ENCODE results near the gene FBXL3. TPM values are rescaled to one million over a fixed set of nuclear protein-coding genes. Genes with fewer than 3 reads are reported as not detected.

Gene FBXL3
- total and polyA plus RNA-seq, 2 of the 8 experiments (the other 6 are each of a cell fraction or from before 2014, with no cell fraction given) = 4.9 to 14.9 TPM

- CTCF ChIA-PET (ENCODE audit: partially characterized antibody) = interaction anchor here (0.8 to 2.7 kb wide), 6 partner anchors 11 to 72 kb away, joined by 3 to 7 read pairs (median 4); no protein-coding TSS in a partner anchor
- 79% methylated on average over 6 of the region's 6 CpGs; no CpG with 5 or more reads in 1 of the 2 experiments for whole genome bisulfite sequencing, 2 experiments (ENCODE audit: extremely low coverage in 1 of 2, insufficient coverage in 1 of 2, insufficient read length in 1 of 2, insufficient replicate concordance in 2 of 2, low coverage in 1 of 2, low lambda C conversion rate in 2 of 2, missing lambda C conversion rate in 1 of 2)
Observed at GRCh38 chr13:76973920-76974617, 52.9 kb downstream of the FBXL3 start.

More at GRCh38 chr13:76973920-76974617, 52.9 kb downstream of the FBXL3 start:
- Histone ChIP-seq H3K18ac (ENCODE audit: extremely low read depth, low read length) (no peak overlapping the region), H3K27ac (ENCODE audit: low read depth, low read length) (no peak overlapping the region), H3K9ac (replicated peaks in 1 of 4; ENCODE audit: extremely low read depth in 1 of 4, low read depth in 3 of 4, low read length in 3 of 4) (no peak overlapping the region), H2BK12ac (ENCODE audit: low read depth, low read length) (no peak overlapping the region; the same call in 1 of the 2 replicates), H2BK15ac (ENCODE audit: low read length) (no peak overlapping the region), H3K79me1 (ENCODE audit: low read depth, low read length) (no peaks in the 10 kb centered on the region), H3K9me3 (ENCODE audit: insufficient read depth in 2 of 2, low read depth in 1 of 2, low read length in 1 of 2) (no peaks in the 10 kb centered on the region), H3K27me3 (replicated peaks in 1 of 4; ENCODE audit: control insufficient read depth in 3 of 4, extremely low read depth in 1 of 4, insufficient read depth in 3 of 4, low read length in 3 of 4) (no peaks in the 10 kb centered on the region), H2BK20ac (ENCODE audit: low read length) (no peak overlapping the region), H2BK5ac (ENCODE audit: low read depth, low read length) (no peak overlapping the region), H4K20me1 (replicated peaks in 1 of 2; ENCODE audit: control insufficient read depth in 1 of 2, insufficient read depth in 2 of 2, low read length in 2 of 2) (no peaks in the 10 kb centered on the region), H2AK5ac (ENCODE audit: low read depth, low read length) (no peak overlapping the region), H3K4me3 (ENCODE audit: extremely low read depth in 1 of 4, insufficient read depth in 2 of 4, low read depth in 3 of 4, low read length in 4 of 4) (no peak overlapping the region), H3K4me2 (ENCODE audit: insufficient read depth in 1 of 2, low read depth in 2 of 2, low read length in 2 of 2) (no peak overlapping the region), H4K5ac (ENCODE audit: insufficient read length, low read depth, low read length) (no peak overlapping the region), H3K23me2 (ENCODE audit: low read depth, low read length) (no peaks in the 10 kb centered on the region), H3K4ac (replicated peaks; ENCODE audit: insufficient read length, low read depth, low read length) (no peak overlapping the region), H3K36me3 (ENCODE audit: control insufficient read depth in 2 of 4, insufficient read depth in 4 of 4, low read length in 3 of 4) (no peaks in the 10 kb centered on the region; a peak in 1 of 8 replicates), H3K56ac (replicated peaks; ENCODE audit: insufficient read length, low read depth, low read length) (no peak overlapping the region), H2AFZ (ENCODE audit: low read length) (peak overlapping the region; percentile 68), H4K91ac (replicated peaks; ENCODE audit: insufficient read length, low read length) (no peak overlapping the region), H3K79me2 (ENCODE audit: control insufficient read depth in 1 of 2, insufficient read depth in 2 of 2, low read length in 2 of 2) (no peaks in the 10 kb centered on the region), H2BK120ac (replicated peaks; ENCODE audit: low read depth, low read length) (no peak overlapping the region), H3K14ac (ENCODE audit: insufficient read length) (no peak overlapping the region), H3K4me1 (replicated peaks in 1 of 4; ENCODE audit: control insufficient read depth in 3 of 4, insufficient read depth in 4 of 4, low read length in 3 of 4) (0 out of 7 replicates have a peak, but pooled peaks cover 0 to 2% (median 0%) of the 10 kb centered on the region in 4 experiments), H3K23ac (ENCODE audit: insufficient read length) (no peak overlapping the region), H4K8ac (ENCODE audit: extremely low read depth, insufficient read depth, low read length) (no peak overlapping the region)
- POLR2A ChIA-PET (ENCODE audit: partially characterized antibody) = no interaction called here
- TF ChIP-seq GABPA (IDR thresholded peaks at IDR 0.05; ENCODE audit: borderline replicate concordance, insufficient read depth, low read length) (no peak), TBP (IDR thresholded peaks at IDR 0.05; ENCODE audit: low read depth, low read length) (no peak), MAX (IDR thresholded peaks at IDR 0.05) (0 out of 2 replicates have a peak, but pooled peaks have one; percentile 19)
- no peak for FAIRE-seq
- DNase-seq (ENCODE audit: low read depth in 1 of 2, low spot score in 2 of 2) = no peak
